Measurements from ENCODE around the gene MBD5.

Gene MBD5

GRCh38 chr2:148450531-148450930 lies 429.6 kb downstream of the MBD5 start:
- H3K79me2 ChIP-seq (ENCODE audit: insufficient read depth, low read depth), result no peaks in the 10 kb centered on the region
- H3K27ac ChIP-seq, result no peak overlapping the region
- H4K20me1 ChIP-seq (ENCODE audit: insufficient read depth), result no peaks in the 10 kb centered on the region
- no peak for TF ChIP-seq CTCF (conservative IDR thresholded peaks at IDR 0.05; ENCODE audit: low read depth, low read length)
- H3K4me1 ChIP-seq (ENCODE audit: low read depth, poor library complexity, severe bottlenecking), result no peaks in the 10 kb centered on the region
- H3K9ac ChIP-seq, result no peak overlapping the region
- no peak overlapping the region for H3K4me3 ChIP-seq (IDR thresholded peaks at IDR 0.05; ENCODE audit: insufficient read depth, low read depth, low read length)
- H3K4me2 ChIP-seq, result no peak overlapping the region
- no peaks in the 10 kb centered on the region for H3K27me3 ChIP-seq (ENCODE audit: insufficient read depth, low read depth)
- no peak overlapping the region for H2AFZ ChIP-seq (ENCODE audit: low read depth)
- H3K36me3 ChIP-seq (ENCODE audit: insufficient read depth), result no peaks in the 10 kb centered on the region

- H3K27ac ChIP-seq, result no peak overlapping the region
- H3K9ac ChIP-seq, result no peak overlapping the region
- H3K4me2 ChIP-seq, result no peak overlapping the region
- no peaks in the 10 kb centered on the region for H3K79me2 ChIP-seq (ENCODE audit: insufficient read depth, low read depth)
- H3K4me3 ChIP-seq (IDR thresholded peaks at IDR 0.05; ENCODE audit: insufficient read depth, low read depth, low read length), result no peak overlapping the region
- H3K36me3 ChIP-seq (ENCODE audit: insufficient read depth), result no peaks in the 10 kb centered on the region
- no peak for TF ChIP-seq CTCF (conservative IDR thresholded peaks at IDR 0.05; ENCODE audit: low read depth, low read length)
- no peaks in the 10 kb centered on the region for H4K20me1 ChIP-seq (ENCODE audit: insufficient read depth)
- H3K27me3 ChIP-seq (ENCODE audit: insufficient read depth, low read depth), result no peaks in the 10 kb centered on the region
- H2AFZ ChIP-seq (ENCODE audit: low read depth), result no peak overlapping the region
- H3K4me1 ChIP-seq (ENCODE audit: low read depth, poor library complexity, severe bottlenecking), result no peaks in the 10 kb centered on the region
Observed at GRCh38 chr2:148451046-148451445, 430.2 kb downstream of the MBD5 start.

GRCh38 chr2:148455791-148456190 lies 434.9 kb downstream of the MBD5 start:
- Histone ChIP-seq H3K27ac (no peak overlapping the region), H3K27me3 (ENCODE audit: insufficient read depth, low read depth) (no peaks in the 10 kb centered on the region), H3K9ac (no peak overlapping the region), H3K4me1 (ENCODE audit: low read depth, poor library complexity, severe bottlenecking) (peaks cover 23% of the 10 kb centered on the region), H2AFZ (ENCODE audit: low read depth) (no peak overlapping the region), H4K20me1 (ENCODE audit: insufficient read depth) (no peaks in the 10 kb centered on the region), H3K4me2 (no peak overlapping the region), H3K36me3 (ENCODE audit: insufficient read depth) (no peaks in the 10 kb centered on the region), H3K4me3 (IDR thresholded peaks at IDR 0.05; ENCODE audit: insufficient read depth, low read depth, low read length) (no peak overlapping the region), H3K79me2 (ENCODE audit: insufficient read depth, low read depth) (no peaks in the 10 kb centered on the region)
- TF ChIP-seq CTCF (conservative IDR thresholded peaks at IDR 0.05; ENCODE audit: low read depth, low read length), result no peak

- peaks cover 25% of the 10 kb centered on the region for H3K4me1 ChIP-seq (ENCODE audit: low read depth, poor library complexity, severe bottlenecking)
Observed at GRCh38 chr2:148458171-148458570, 437.3 kb downstream of the MBD5 start.

More at GRCh38 chr2:148458171-148458570, 437.3 kb downstream of the MBD5 start:
- Histone ChIP-seq H2AFZ (ENCODE audit: low read depth) (no peak overlapping the region), H3K9ac (no peak overlapping the region), H3K4me2 (no peak overlapping the region), H4K20me1 (ENCODE audit: insufficient read depth) (no peaks in the 10 kb centered on the region), H3K36me3 (ENCODE audit: insufficient read depth) (no peaks in the 10 kb centered on the region), H3K27ac (no peak overlapping the region), H3K4me3 (IDR thresholded peaks at IDR 0.05; ENCODE audit: insufficient read depth, low read depth, low read length) (no peak overlapping the region), H3K27me3 (ENCODE audit: insufficient read depth, low read depth) (no peaks in the 10 kb centered on the region), H3K79me2 (ENCODE audit: insufficient read depth, low read depth) (no peaks in the 10 kb centered on the region)
- TF ChIP-seq CTCF (conservative IDR thresholded peaks at IDR 0.05; ENCODE audit: low read depth, low read length), result no peak

All from KMS-11 (cell line).